ENCODE data around the gene CALY.

Gene CALY

DNA sequence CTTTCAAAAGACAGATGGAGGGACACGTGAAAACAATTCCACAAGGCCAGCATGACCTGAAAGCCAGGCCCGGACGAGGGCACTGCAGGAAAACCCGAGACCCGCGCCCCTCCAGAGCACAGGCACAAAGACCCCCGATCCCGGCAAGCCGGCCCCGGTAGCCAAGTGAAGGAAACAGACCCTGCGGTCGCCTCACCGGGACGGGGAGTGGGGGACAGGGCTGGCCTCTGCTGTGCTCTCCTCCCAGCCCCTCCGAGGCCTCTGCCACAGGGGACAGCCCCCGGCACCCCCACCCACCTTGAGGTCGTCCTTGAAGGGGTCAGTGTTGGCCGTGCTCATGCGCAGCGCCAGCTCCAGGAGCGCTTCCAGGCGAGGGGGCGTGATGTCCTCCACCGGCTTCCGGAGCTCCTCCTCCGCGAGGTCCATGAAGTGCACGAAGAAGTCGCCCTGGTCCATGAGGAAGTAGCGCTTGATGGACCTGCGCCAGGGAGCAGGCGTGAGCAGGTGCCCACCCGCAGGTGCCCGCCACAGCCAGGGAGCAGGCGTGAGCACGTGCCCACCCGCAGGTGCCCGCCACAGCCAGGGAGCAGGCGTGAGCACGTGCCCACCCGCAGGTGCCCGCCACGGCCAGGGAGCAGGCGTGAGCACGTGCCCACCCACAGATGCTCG is 48.7 kb downstream of the CALY start:
- no peak for DNase-seq (ENCODE audit: low spot score)

DNA sequence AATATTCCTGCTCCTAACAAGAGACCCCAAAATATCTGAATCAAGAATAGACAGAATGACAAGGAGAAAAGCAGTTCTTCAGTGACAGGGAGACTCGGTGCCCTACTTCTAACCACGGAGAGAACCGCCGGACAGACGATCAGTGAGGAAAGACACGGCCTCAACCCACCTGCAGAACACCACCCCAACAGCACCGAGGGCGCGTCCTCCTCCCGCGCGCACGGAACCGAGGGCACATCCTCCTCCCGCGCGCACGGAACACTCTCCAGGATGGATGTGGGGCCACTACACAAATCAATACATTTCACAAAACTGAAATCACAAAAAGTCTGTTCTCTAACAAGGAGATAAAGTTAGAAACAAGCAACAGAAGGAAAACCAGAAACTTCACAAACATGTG is 50.3 kb downstream of the CALY start:
- DNase-seq (ENCODE audit: low spot score): no peak

DNA sequence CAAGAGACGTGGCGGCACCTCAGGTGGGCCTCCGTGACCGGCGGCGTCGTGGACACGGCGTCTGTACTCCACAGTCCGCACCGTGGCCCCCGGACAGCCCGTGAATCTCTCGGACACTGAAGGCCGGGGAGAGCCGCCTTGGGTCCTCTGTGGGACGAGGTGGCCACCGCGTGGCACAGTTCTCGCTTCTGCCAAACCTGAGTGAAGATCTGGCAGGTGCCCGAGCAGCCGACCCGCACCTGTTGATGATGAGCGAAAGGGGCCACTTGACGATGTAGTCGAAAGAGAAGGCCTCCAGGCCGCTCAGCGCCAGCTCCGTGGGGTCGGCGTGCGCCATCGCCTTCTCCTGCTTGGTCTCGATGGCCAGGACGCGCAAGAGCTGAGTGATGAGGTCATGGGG is 51.5 kb downstream of the CALY start:
- DNase-seq (ENCODE audit: low spot score): no peak

DNA sequence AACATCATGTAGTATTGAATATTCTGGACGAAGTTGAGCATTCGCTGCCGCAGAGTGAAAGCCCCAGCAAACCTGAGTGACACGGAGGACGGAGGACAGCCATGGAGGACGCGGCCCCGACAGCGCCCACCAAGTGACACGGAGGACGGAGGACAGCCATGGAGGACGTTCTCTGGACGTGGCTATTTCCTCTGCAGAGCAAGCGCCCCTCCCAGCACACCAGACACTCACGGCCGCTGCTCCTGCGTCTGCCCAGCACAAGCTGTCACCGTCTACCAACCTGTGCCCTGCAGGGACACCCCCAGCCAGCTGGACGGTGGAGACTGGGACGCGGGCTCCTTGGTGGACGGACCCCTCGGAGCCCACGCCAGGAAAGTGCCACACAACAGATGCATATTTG is 52.8 kb downstream of the CALY start:
- no peak for DNase-seq (ENCODE audit: low spot score)

DNA sequence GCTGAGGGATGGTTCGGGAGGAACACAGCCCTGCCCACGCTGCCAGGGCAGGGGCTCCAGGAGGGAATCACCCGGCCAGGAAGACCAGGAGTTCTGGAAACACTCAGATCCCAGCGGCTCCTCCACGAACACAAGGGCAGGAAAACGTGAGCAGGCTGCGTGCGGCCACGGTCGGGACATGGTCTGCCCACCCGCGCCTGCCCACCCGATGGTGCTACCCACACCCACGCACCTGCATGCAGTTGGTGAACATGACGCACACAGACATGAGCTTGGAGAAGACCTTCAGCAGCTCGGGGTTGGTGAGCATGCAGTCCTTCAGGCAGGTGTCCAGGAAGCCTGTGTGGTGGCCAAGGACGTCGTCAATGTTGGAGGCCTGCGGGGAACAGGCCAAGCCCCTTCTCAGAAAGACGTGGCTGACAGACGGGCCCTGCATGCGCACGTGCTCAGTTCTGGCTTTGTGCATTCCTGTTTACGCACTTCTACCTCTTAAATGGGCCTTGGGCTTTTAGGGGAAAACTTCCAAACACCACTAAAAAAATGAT is 53.8 kb downstream of the CALY start:
- DNase-seq (ENCODE audit: low spot score): no peak

DNA sequence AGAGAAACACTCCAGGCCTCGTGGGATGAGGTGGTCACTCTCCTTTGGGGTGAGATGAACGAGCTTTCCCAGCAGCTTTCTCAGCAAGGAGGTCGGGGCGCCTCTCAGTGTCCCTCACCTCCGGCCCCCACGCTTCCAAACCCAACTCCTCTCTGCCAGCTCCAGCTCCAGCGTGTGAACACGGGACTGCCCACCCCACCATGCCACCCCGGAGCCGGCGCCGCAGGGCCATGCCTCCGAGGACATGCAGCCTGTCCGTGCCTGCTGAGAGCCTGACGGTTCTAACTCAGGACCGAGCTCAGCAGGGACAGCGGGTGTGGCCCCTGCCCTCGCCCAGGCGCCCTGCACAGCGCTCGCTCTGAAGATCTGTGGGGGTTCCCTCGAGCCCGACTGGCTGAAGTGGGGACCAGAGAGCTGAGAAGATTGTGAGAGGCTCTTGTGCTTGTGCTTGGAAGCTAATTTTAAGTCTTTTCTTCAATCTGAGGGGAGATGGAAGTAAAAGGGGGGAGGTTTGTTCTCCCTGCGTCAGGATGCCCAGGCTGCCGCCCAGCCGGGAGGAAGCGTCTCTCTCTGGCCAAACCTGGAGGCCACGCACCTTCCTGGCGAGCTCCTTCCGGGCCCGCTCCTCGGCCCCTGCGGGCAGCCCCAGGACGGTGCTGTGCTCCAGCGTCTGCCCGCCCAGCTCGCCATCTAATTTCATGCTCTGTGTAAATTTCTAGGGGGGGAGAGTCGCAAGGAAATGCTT is 54.9 kb downstream of the CALY start:
- no peak for DNase-seq (ENCODE audit: low spot score)

DNA sequence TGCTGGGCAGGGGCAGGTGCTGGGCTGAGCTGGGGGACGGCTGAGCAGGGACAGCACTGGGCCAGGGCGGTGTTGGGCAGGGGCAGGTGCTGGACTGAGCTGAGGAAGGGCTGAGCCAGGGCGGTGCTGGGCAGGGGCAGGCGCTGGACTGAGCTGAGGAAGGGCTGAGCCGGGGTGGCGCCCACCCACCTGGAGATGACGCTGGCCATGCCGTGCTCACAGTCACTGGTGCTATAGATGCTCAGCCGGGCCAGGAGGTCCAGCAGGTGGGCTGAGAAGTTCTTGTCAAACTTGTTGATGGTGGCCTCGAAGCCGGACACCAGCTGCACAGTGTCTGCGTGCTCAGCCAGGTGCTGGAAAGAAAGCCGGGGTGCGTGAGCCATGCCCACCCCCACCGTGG is 55.6 kb downstream of the CALY start:
- DNase-seq (ENCODE audit: low spot score): no peak

DNA sequence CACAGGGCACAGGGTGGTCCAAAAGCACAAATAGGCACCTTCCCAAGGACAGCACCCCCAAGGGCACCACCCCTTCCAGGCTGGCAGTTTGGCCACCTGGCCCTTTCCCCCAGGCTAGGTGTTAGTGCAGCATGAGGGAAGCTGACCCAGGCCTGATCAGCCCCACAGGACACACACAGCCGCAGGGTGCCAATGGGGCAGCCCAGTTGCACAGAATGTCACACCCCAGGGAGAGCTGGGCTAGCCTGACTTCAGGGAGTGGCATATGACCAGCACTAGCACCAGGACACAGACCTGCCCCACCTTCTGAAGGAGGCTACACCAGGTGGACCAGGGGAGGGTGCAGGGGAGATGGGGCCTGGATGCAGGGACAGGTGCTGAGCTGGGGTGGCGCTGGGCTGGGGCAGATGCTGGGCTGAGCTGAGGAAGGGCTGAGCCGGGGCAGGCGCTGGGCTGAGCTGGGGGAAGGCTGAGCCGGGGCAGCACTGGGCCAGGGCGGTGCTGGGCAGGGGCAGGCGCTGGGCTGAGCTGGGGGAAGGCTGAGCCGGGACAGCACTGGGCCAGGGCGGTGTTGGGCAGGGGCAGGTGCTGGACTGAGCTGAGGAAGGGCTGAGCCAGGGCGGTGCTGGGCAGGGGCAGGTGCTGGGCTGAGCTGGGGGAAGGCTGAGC is 56.2 kb downstream of the CALY start:
- no peak for DNase-seq (ENCODE audit: low spot score)

DNA sequence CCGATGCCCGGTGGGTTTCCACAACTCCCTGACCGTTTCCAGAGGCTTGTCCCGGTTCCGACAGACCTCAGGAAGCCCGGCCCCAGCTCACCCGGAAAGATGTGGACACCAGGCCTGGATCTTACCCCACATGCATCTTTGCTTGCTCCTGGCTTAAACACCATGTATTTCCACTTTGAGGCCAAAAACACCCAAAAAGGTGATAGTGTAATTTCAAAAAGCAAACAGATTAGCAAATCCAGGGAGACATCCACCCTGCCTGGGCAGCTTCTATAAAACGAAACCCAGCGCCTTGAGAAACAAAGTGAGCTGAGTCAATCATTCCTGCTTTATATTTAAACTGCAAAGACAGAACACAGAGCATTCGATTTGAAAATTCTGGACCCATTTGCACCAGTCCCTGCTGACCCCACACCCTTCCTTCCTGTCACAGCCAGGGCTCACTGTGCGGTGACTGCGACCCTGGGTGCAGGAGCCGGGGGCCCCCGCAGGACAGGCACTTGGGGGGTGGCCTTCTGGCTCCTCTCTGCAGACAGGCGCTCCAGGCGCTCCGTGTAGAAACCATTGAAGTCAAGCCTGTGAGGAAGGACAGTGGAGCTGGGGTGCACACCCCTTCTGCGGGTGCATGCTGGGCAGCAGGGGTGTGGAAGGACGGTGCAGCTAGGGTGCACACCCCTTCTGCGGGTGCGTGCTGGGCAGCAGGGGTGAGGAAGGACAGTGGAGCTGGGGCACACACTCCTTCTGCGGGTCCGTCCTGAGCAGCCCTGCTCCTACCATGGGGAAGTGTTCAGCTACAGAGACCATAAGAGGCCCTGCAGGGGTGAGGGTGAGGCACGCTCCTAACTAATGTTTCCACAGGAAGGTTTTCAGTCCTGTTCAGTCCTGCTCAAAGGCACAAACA is 57.1 kb downstream of the CALY start:
- DNase-seq (ENCODE audit: low spot score): no peak

DNA sequence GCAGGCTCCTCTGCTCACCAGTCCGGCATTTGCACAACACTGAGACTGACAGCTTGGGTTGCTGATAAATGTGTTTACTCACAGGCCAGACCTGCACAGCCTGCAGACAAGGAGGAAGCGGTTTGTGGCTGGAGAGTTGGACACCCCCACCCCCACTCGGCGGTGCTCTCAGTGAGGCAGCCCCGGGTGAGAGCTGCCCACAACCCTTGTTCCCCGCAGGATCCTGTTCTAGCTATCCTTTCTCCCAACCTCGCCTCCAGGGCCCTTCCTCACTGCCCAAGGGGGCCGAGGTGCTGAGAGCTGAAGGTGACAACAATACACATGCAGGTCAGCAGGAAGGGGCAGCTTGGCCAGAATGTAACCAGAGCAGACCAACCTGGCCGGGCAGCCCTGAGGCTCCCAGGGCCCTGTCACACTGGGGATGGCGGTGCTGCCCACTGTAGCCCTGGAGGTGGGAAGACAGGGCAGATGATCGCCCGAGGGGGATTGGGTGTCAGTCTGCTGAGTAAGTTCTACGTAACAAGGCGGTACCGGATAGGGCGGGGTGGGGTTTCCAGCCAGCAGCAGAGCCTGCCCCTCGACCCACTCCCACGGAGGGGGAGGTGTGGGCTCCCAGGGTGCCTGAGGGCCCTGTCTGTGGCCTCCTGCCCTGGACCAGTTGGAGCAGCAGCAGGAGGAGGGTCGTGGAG is 58.0 kb downstream of the CALY start:
- DNase-seq (ENCODE audit: low spot score): peak; percentile 67

DNA sequence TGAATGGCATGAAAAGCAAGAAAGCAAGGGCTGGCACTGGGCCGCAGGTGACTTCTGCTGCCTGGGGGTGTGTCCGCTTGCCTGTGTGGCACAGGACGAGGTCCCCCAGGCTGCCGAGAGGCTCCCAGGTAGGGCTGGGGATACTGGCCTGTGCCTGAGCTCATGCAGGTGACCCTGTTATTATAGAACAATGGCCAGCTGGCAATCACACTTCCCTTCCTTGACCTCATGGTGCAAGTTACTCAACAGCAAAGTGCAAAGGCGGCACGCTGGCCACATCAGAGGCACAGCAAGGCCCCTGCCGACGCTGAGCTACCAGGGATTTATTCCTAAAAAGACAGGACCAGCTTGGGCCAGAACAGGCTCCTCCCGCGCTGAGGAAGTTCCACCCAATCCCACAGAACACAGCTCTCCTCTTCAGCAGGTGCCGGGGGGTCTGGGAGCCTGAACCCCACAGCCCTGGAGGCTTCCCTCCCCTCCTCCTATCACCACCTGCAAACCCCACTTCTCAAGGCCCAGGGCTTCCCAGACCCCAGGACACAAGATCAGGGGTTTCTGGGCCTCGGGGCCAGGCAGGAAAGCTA is 58.6 kb downstream of the CALY start:
- DNase-seq (ENCODE audit: low spot score): no peak

DNA sequence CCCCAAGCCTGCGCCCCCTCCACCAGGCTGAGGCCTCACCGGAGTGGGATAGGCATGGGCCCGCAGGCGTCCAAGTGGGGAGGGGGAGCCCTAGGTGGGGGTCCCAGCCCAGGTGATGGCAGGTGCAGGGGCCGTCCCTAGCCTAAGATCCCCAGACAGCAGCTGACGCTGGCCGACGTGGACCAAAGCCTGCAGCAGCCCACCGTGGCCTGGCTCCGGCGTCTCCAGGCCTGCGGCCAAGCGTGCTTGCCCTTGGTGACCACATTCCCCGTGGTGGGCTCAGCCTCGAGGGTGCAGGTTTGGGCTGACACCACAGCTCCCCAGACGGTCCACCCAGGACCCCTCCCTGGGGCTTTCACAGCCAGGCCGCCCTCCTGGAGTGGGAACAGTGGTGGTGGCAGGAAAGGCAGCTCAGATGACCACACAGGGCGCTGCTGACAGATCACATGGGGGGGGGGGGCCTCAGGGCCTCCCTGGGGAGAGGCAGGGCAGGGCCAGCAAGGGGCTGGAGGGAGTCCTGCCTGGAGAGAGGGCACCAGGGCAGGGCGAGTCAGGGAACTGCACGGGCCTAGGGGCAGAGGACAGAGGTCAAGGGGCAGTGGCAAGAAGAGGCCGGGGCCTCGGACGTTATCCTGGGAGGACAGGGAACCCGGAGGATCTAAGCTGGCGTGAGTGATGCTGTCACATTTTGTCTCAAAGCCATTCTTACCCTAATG is 59.3 kb downstream of the CALY start:
- DNase-seq (ENCODE audit: low spot score): no peak

DNA sequence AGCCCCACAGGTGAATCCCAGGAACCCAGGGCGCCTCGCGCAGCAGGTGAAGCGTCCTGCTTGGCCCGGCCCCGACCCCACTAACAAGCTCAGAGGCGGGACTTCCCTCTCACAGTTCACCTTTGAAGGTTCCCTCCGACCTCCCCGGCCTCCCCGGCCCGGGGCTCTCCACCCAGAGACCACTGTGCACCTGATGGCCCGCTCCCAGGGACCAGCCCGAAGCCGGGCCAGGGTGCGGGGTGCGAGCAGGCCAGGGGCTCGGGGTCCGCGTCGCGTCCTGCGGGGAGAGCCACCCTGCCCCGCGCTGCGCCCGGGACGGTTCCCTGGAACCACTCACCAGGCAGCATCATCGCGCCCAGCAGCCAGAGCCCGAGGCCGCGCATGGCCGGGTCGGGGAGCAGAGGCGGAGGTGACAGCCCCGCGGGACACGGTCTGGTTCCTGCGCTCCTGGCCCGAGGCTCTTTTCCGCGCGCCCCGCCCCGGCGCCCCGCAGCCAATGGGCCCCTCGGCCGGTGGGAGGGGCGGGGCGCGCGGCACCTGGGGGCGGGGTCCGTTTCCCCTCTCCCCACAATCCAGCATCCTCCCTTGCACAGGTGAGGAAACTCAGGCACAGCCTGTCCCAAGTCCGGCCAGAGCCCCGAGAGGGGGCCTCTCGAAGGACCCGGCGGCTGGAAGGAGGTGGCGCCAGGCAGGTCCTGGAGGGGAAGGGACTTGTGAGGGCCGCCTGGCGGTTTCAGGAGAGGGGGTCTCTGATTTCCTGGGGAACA is 60.1 kb downstream of the CALY start, which contains the start of gene ADAM8:
ADAM8 (minus strand) TSS at position 434 of the 767 bp plus-strand sequence; CDS start at position 383, 51 bp downstream.
- peak; percentile 66 for DNase-seq (ENCODE audit: low spot score)

DNA sequence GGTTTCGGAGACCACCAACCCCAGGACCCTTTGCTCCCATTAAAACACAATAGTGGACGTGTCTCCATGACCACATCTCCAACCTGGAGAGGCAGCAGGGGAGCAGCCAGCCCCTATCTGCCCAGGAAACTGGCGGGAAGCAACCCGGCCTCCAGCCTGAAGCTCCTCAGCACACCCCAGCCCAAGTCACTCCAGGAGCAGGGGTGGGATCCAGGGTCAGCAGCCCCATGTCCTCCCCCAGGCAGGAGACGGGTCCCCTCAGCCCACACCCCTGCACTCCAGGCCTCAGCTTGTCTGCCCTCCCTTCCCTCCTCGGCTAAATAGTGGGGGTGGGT is 60.6 kb downstream of the CALY start:
- no peak for DNase-seq (ENCODE audit: low spot score)

DNA sequence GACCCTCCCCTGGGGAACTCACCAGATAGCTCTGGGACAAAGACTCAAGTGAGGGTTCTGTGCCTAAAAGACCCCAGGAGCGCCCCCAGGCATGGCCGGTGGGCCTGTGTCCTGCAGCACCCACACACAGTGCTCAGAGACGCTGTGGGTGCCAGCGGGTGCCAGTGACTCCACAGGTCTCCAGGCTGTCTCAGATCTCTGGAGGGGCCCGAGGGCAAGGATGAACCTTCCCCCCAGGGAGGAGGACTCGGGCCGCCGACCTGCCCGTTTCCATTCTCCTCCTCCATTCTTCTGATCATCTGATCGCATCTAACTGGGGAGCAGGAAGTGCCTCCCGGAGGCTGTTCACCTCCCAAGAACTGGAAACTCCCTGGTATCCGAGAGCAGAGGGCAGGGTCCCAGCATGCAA is 61.0 kb downstream of the CALY start:
- DNase-seq (ENCODE audit: low spot score): peak; percentile 46

DNA sequence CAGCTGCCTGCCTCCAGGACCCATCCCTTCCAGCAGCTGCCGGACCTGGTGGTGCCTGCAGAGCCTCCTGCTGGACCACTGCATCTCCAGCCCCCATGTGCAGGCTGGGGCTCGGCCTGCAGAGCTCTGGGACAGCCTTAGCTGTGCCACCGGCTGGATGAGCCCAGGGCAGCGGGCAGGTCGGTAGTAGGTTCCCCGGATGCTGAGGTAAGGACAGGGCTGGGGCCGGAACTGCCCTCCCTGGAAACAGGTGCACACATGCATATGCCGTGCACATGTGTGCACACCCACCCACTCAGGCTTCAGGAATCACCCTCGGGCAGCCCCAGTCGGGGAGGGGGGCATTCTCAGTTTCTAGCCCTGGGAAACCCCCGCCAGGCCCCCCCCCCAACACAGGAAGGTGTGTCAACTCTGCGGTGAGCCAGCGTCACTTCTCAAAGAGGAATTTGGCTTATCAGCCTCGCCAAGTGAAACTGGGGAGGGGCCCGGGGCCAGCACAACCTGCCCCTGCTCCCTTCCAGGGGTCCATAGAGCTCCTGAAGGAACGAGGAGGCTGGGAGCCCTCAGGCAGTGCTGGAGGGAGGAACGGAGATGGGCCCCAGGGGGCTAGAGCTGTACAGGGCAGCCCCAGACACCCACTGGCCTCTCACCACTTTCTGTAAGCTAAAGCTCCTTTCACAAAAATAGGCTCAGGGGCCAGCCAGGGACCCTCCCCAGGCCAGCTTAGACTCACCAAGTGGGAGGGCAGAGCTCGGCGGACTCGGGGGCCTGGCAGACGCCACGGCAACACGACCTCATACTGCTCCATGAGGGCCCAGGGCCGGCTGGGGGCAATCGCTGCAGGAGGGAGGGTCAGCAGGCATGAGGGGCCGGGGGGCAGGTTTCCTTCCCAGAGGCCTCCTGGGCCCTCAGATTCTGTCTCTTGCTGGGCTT is 61.7 kb downstream of the CALY start:
- peak; percentile 83 for DNase-seq (ENCODE audit: low spot score)
